CMK (cell line): ENCODE results near the gene FSD2.
"Not testable (repeated sequence)": the region's sequence is repeated elsewhere in the genome, so short reads cannot be mapped to it uniquely, and the experiment has no call there.

Source experiments
- DNase-seq: peaks from one replicate; pipeline ENCODE4 v3.0.0-alpha.2; 2010; ENCODE audit warnings: low read depth

The FSD2 gene

GRCh38 chr15:82792068-82792467, 13.8 kb downstream of the FSD2 start:
- no peak for DNase-seq

GRCh38 chr15:82790321-82790720, 15.5 kb downstream of the FSD2 start:
- no peak for DNase-seq

GRCh38 chr15:82789491-82789890, 16.4 kb downstream of the FSD2 start:
- DNase-seq = no peak

- no peak for DNase-seq
Observed at GRCh38 chr15:82788496-82788895, 17.4 kb downstream of the FSD2 start.

- DNase-seq = no peak
Observed at GRCh38 chr15:82781349-82781748, 24.5 kb downstream of the FSD2 start.

- DNase-seq = no peak
Observed at GRCh38 chr15:82778755-82779154, 27.1 kb downstream of the FSD2 start.

- no peak for DNase-seq
Observed at GRCh38 chr15:82774496-82774895, 31.4 kb downstream of the FSD2 start.

- no peak for DNase-seq
Observed at GRCh38 chr15:82771789-82772607, 33.9 kb downstream of the FSD2 start.

GRCh38 chr15:82768414-82769054, 37.3 kb downstream of the FSD2 start:
- DNase-seq = no peak

GRCh38 chr15:82767163-82767829, 38.6 kb downstream of the FSD2 start:
- no peak for DNase-seq

- not testable (repeated sequence) for DNase-seq
Observed at GRCh38 chr15:82766201-82766600, 39.7 kb downstream of the FSD2 start.

GRCh38 chr15:82764740-82765139, 41.1 kb downstream of the FSD2 start:
- DNase-seq = no peak

GRCh38 chr15:82764117-82764490, 41.8 kb downstream of the FSD2 start:
- DNase-seq = no peak

GRCh38 chr15:82763361-82764116, 42.3 kb downstream of the FSD2 start:
- DNase-seq = no peak

GRCh38 chr15:82751308-82751707, 54.6 kb downstream of the FSD2 start:
- DNase-seq = no peak

GRCh38 chr15:82750831-82751180, 55.1 kb downstream of the FSD2 start:
- no peak for DNase-seq

- DNase-seq = peak; percentile 82
Observed at GRCh38 chr15:82749951-82750830, 55.7 kb downstream of the FSD2 start.

- DNase-seq = no peak
Observed at GRCh38 chr15:82748315-82748714, 57.6 kb downstream of the FSD2 start.

- no peak for DNase-seq
Observed at GRCh38 chr15:82743810-82744209, 62.1 kb downstream of the FSD2 start.

- DNase-seq = no peak
Observed at GRCh38 chr15:82742134-82742533, 63.7 kb downstream of the FSD2 start.

- no peak for DNase-seq
Observed at GRCh38 chr15:82739086-82739485, 66.8 kb downstream of the FSD2 start.
